ENCODE measurements around the gene DAB1.

DNA sequence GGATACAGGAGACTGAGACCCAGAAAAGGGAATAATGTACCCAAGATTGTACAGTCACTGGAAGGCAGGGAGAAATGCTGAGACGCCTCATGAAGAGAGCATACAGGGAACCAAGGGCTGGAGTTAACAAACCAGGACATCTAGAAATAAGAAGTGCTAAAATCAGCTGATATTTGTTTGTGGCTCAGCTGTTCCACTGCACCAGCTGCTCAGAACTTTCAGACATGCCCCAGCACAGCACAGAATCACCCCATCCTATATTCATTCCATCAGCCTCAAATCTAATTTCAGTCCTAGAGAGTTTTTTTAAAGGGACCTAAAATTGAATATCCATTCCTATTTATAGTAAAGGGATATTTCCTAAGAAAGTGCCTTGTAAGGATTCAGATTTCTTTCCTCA lies 60.2 kb downstream of the DAB1 start:
- TF ChIP-seq POLR2AphosphoS5 (IDR thresholded peaks at IDR 0.05; ENCODE audit: low read depth) (no peak), SPI1 (IDR thresholded peaks at IDR 0.05; ENCODE audit: borderline replicate concordance, low read depth) (no peak)
- TF ChIP-seq, protein P1, sequence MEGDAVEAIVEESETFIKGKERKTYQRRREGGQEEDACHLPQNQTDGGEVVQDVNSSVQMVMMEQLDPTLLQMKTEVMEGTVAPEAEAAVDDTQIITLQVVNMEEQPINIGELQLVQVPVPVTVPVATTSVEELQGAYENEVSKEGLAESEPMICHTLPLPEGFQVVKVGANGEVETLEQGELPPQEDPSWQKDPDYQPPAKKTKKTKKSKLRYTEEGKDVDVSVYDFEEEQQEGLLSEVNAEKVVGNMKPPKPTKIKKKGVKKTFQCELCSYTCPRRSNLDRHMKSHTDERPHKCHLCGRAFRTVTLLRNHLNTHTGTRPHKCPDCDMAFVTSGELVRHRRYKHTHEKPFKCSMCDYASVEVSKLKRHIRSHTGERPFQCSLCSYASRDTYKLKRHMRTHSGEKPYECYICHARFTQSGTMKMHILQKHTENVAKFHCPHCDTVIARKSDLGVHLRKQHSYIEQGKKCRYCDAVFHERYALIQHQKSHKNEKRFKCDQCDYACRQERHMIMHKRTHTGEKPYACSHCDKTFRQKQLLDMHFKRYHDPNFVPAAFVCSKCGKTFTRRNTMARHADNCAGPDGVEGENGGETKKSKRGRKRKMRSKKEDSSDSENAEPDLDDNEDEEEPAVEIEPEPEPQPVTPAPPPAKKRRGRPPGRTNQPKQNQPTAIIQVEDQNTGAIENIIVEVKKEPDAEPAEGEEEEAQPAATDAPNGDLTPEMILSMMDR (IDR thresholded peaks at IDR 0.05; ENCODE audit: insufficient read depth, low read length) = no peak
- TF ChIP-seq, protein P2, sequence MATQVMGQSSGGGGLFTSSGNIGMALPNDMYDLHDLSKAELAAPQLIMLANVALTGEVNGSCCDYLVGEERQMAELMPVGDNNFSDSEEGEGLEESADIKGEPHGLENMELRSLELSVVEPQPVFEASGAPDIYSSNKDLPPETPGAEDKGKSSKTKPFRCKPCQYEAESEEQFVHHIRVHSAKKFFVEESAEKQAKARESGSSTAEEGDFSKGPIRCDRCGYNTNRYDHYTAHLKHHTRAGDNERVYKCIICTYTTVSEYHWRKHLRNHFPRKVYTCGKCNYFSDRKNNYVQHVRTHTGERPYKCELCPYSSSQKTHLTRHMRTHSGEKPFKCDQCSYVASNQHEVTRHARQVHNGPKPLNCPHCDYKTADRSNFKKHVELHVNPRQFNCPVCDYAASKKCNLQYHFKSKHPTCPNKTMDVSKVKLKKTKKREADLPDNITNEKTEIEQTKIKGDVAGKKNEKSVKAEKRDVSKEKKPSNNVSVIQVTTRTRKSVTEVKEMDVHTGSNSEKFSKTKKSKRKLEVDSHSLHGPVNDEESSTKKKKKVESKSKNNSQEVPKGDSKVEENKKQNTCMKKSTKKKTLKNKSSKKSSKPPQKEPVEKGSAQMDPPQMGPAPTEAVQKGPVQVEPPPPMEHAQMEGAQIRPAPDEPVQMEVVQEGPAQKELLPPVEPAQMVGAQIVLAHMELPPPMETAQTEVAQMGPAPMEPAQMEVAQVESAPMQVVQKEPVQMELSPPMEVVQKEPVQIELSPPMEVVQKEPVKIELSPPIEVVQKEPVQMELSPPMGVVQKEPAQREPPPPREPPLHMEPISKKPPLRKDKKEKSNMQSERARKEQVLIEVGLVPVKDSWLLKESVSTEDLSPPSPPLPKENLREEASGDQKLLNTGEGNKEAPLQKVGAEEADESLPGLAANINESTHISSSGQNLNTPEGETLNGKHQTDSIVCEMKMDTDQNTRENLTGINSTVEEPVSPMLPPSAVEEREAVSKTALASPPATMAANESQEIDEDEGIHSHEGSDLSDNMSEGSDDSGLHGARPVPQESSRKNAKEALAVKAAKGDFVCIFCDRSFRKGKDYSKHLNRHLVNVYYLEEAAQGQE (IDR thresholded peaks at IDR 0.05; ENCODE audit: insufficient replicate concordance, low read depth) = no peak

Measured in HL-60 (cell line).